Transverse colon (tissue), 4 donors: Measurements from ENCODE around the gene ERCC4.

Experiments used
- EP300 ChIP-seq: sonication (generic); formaldehyde crosslinking; IDR thresholded peaks from one replicate; pipeline ENCODE4 v1.6.1; 2017; ENCODE audit warnings: antibody characterized with exemption, low read depth
- POLR2AphosphoS5 ChIP-seq, 3 donors: sonication (generic); formaldehyde crosslinking; IDR thresholded peaks; one replicate each; pipeline ENCODE4 v1.6.1; 2016; ENCODE audit warnings: antibody characterized with exemption in 3 of 3
- TF ChIP-seq, protein P1 (sequence below), 5 experiments: fragments of 200-600 bp in 3 of 5; fragments of 450-650 bp in 2 of 5; sonication (generic) in 3 of 5; IDR thresholded peaks; 1 replicate in 2 of 5; 2 replicates in 3 of 5; pipeline ENCODE4 v1.5.1; 2016 to 2017; ENCODE audit warnings: antibody characterized with exemption in 5 of 5, inconsistent platforms in 3 of 5, mild to moderate bottlenecking in 2 of 5, moderate library complexity in 1 of 5

DNA sequence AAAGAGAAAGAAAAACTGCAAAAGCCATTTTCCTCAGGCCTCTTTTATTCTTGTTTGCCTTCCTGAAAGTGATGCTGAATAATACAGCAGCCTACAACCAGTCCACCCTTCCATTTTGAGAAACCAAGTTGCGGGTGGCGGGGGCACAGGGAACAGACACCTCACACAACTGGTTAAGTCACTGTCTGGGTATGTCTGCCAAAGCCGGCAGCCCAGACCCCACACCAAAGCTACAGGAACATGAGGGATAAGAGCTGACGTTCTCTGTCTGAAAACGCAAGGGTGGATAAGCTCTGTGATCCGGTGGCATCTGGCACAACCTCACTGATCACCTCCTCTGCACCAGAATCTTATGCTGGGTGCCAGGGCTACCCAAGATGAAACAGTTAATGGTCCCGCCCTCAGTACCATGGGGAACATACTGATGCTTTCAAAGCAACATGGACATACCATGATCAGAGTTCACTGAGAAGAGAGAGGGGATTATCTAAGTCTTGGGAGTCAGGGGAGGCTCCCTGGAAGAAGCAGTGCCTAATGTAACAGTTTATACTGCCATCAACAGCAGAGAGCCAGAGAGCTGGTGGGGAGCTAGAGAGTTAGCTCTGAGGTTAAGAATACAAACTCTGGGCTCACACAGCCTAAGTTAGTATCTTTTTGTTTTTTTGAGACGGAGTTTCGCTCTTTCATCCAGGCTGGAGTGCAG, 53.5 kb downstream of the ERCC4 start:
- TF ChIP-seq EP300: no peak
- no peak for TF ChIP-seq POLR2AphosphoS5 (IDR thresholded peaks at IDR 0.05)
- TF ChIP-seq, protein P1, sequence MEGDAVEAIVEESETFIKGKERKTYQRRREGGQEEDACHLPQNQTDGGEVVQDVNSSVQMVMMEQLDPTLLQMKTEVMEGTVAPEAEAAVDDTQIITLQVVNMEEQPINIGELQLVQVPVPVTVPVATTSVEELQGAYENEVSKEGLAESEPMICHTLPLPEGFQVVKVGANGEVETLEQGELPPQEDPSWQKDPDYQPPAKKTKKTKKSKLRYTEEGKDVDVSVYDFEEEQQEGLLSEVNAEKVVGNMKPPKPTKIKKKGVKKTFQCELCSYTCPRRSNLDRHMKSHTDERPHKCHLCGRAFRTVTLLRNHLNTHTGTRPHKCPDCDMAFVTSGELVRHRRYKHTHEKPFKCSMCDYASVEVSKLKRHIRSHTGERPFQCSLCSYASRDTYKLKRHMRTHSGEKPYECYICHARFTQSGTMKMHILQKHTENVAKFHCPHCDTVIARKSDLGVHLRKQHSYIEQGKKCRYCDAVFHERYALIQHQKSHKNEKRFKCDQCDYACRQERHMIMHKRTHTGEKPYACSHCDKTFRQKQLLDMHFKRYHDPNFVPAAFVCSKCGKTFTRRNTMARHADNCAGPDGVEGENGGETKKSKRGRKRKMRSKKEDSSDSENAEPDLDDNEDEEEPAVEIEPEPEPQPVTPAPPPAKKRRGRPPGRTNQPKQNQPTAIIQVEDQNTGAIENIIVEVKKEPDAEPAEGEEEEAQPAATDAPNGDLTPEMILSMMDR (IDR thresholded peaks at IDR 0.05): no peak
